Esophagus squamous epithelium (tissue), 4 donors: ENCODE data around the gene MFN2.

Source experiments
- POLR2A ChIP-seq, 4 donors: fragments of 450-650 bp; IDR thresholded peaks; one replicate each; pipeline ENCODE4 v1.6.1; 2017; ENCODE audit warnings: antibody characterized with exemption in 4 of 4, mild to moderate bottlenecking in 4 of 4, moderate library complexity in 3 of 4
- TF ChIP-seq, protein P1 (sequence below), 6 experiments: fragments of 450-650 bp in 4 of 6; fragments of 200-600 bp in 2 of 6; sonication (generic) in 2 of 6; IDR thresholded peaks; one replicate each; pipeline ENCODE4 v1.5.1; 2016 to 2019; ENCODE audit warnings: antibody characterized with exemption in 6 of 6, mild to moderate bottlenecking in 4 of 6, moderate library complexity in 4 of 6

DNA sequence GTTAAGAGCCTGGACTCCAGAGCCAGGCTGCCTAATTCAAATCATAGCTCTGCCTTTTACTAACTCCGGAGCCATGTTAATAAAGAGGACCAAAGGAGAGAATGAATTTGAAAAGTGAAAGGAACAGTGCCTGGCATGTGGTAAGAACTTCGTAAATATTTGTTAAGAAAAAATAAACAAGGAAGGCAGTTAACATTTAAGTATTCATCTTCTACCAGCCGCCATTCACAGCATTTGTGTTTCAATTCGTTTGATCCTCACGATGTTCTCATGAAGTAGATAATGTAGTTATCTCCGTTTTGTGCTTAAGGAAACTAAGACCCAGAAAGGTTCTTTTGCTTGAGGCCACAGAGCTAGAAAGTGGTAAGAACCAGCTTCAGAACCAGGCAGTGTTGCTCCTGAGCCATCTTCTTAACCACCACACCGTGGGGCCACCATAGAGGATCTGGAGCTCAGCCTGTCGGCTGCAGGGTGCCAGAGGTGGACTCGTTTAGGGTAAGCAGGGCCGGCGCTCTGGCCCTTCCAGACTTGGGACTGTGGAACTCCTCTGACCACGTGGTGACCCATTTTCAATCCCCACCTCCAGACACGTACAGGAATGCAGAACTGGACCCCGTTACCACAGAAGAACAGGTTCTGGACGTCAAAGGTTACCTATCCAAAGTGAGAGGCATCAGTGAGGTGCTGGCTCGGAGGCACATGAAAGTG lies 11.9 kb downstream of the MFN2 start:
- TF ChIP-seq, protein P1, sequence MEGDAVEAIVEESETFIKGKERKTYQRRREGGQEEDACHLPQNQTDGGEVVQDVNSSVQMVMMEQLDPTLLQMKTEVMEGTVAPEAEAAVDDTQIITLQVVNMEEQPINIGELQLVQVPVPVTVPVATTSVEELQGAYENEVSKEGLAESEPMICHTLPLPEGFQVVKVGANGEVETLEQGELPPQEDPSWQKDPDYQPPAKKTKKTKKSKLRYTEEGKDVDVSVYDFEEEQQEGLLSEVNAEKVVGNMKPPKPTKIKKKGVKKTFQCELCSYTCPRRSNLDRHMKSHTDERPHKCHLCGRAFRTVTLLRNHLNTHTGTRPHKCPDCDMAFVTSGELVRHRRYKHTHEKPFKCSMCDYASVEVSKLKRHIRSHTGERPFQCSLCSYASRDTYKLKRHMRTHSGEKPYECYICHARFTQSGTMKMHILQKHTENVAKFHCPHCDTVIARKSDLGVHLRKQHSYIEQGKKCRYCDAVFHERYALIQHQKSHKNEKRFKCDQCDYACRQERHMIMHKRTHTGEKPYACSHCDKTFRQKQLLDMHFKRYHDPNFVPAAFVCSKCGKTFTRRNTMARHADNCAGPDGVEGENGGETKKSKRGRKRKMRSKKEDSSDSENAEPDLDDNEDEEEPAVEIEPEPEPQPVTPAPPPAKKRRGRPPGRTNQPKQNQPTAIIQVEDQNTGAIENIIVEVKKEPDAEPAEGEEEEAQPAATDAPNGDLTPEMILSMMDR (IDR thresholded peaks at IDR 0.05) = no peak
- TF ChIP-seq POLR2A (IDR thresholded peaks at IDR 0.05) = no peak
